Breast epithelium (tissue), 3 donors: Measurements from ENCODE around the gene TMSB15A. TPM values are rescaled to one million over a fixed set of nuclear protein-coding genes. Genes with fewer than 3 reads are reported as not detected.

Experiments
- total RNA-seq, 3 donors: library from RNA; depleted of rRNA; stranded (reverse); fragments of >200 nt; gene quantifications; one replicate each; pipeline ENCODE4 v1.1.0, GENCODE V29; 2016

Gene TMSB15A
- total RNA-seq, 3 donors from 2014 or later: 1.3 to 1.6 (median 1.4) TPM

Other genes starting within 250 kb of the TMSB15A start
- not detected for gene NXF2B, start 76.7 kb downstream of the TMSB15A start, total RNA-seq
- gene TCP11X2, start 44.9 kb downstream of the TMSB15A start, total RNA-seq: not detected
- 10 to 100 TPM; 13.9 to 21.5 (median 16.4) TPM for gene ARMCX5, start 82.8 kb upstream of the TMSB15A start, total RNA-seq
- 10 to 100 TPM in 2 of 3 donors, 1 to 10 TPM in 1; 7.5 to 16.1 (median 16.1) TPM for gene GPRASP1, start 134.7 kb upstream of the TMSB15A start, total RNA-seq
- gene GPRASP2, start 195.7 kb upstream of the TMSB15A start, total RNA-seq: 10 to 100 TPM in 2 of 3 donors, 1 to 10 TPM in 1; 8.0 to 16.2 (median 13.1) TPM
- gene GPRASP3, start 204.0 kb upstream of the TMSB15A start, total RNA-seq: 1 to 10 TPM; 1.8 to 4.3 (median 4.2) TPM